ENCODE measurements around the gene STK39. TPM values are rescaled to one million over a fixed set of nuclear protein-coding genes. Genes with fewer than 3 reads are reported as not detected.
A peak's percentile ranks its signal among the peaks of the same experiment; 100 is the strongest.

STK39 gene
- total RNA-seq, 1 donor from 2014 or later: 18.5 TPM

- DNase-seq (no peak), ATAC-seq (ENCODE audit: low read depth) (no peak)
- intact Hi-C loops (cut with micrococcal nuclease): no loop called here
- POLR2A ChIA-PET: interaction anchor here (1.3 kb wide), 1 partner anchor 72 kb away, joined by 3 read pairs; the partner anchor contains the start of gene STK39
- Mint-ChIP-seq H3K4me1 (peaks cover 34% of the 10 kb centered on the region), H3K27me3 (no peaks in the 10 kb centered on the region), H3K27ac (no peak overlapping the region), H3K9me3 (no peaks in the 10 kb centered on the region), H3K36me3 (ENCODE audit: low read depth) (peaks cover 7% of the 10 kb centered on the region), H3K4me3 (no peak overlapping the region)
- CTCF ChIA-PET: interaction anchor here (1.1 to 1.2 kb wide), 2 partner anchors 17 to 71 kb away, joined by 3 read pairs; no protein-coding TSS in a partner anchor
- TF ChIP-seq CTCF (IDR thresholded peaks at IDR 0.05): no peak
Observed at GRCh38 chr2:168175469-168175868, 71.9 kb downstream of the STK39 start.

GRCh38 chr2:168174756-168175155 is 72.6 kb downstream of the STK39 start:
- H3K27me3 Mint-ChIP-seq: no peaks in the 10 kb centered on the region
- ChIA-PET POLR2A (no interaction called here), CTCF (interaction anchor here (1.1 to 1.2 kb wide), 2 partner anchors 17 to 71 kb away, joined by 3 read pairs; no protein-coding TSS in a partner anchor)
- ATAC-seq (ENCODE audit: low read depth): peak; percentile 75
- peak overlapping the region; percentile 66 for H3K4me3 Mint-ChIP-seq
- H3K36me3 Mint-ChIP-seq (ENCODE audit: low read depth): peaks cover 4% of the 10 kb centered on the region
- intact Hi-C loops (cut with micrococcal nuclease): no loop called here
- H3K4me1 Mint-ChIP-seq: peaks cover 34% of the 10 kb centered on the region
- no peak for TF ChIP-seq CTCF (IDR thresholded peaks at IDR 0.05)
- DNase-seq: no peak
- H3K27ac Mint-ChIP-seq: peak overlapping the region; percentile 78
- H3K9me3 Mint-ChIP-seq: no peaks in the 10 kb centered on the region

- Mint-ChIP-seq H3K27me3 (no peaks in the 10 kb centered on the region), H3K9me3 (no peaks in the 10 kb centered on the region)
Observed at GRCh38 chr2:168172071-168172470, 75.3 kb downstream of the STK39 start.

GRCh38 chr2:168171059-168171762 is 76.2 kb downstream of the STK39 start:
- intact Hi-C loops (cut with micrococcal nuclease): no loop called here
- Mint-ChIP-seq H3K9me3 (no peaks in the 10 kb centered on the region), H3K4me1 (peaks cover 35% of the 10 kb centered on the region), H3K4me3 (no peak overlapping the region), H3K27me3 (no peaks in the 10 kb centered on the region), H3K27ac (no peak overlapping the region), H3K36me3 (ENCODE audit: low read depth) (peaks cover 12% of the 10 kb centered on the region)
- CTCF ChIA-PET: no interaction called here
- TF ChIP-seq CTCF (IDR thresholded peaks at IDR 0.05): no peak
- POLR2A ChIA-PET: interaction anchor here (0.7 to 0.9 kb wide), 2 partner anchors 13 to 99 kb away, joined by 4 to 11 read pairs; no protein-coding TSS in a partner anchor
- DNase-seq (no peak), ATAC-seq (ENCODE audit: low read depth) (no peak)

More at GRCh38 chr2:168172071-168172470, 75.3 kb downstream of the STK39 start:
- POLR2A ChIA-PET: interaction anchor here (0.9 kb wide), 1 partner anchor 12 kb away, joined by 11 read pairs; no protein-coding TSS in a partner anchor
- intact Hi-C loops (cut with micrococcal nuclease): no loop called here
- DNase-seq (no peak), ATAC-seq (ENCODE audit: low read depth) (no peak)
- H3K27ac Mint-ChIP-seq: no peak overlapping the region
- TF ChIP-seq CTCF (IDR thresholded peaks at IDR 0.05): no peak
- peaks cover 7% of the 10 kb centered on the region for H3K36me3 Mint-ChIP-seq (ENCODE audit: low read depth)
- CTCF ChIA-PET: no interaction called here
- no peak overlapping the region for H3K4me3 Mint-ChIP-seq
- peaks cover 35% of the 10 kb centered on the region for H3K4me1 Mint-ChIP-seq

- H3K4me3 Mint-ChIP-seq: no peak overlapping the region
- ATAC-seq (ENCODE audit: low read depth) (no peak), DNase-seq (no peak)
- no peaks in the 10 kb centered on the region for H3K9me3 Mint-ChIP-seq
- ChIA-PET POLR2A (no interaction called here), CTCF (no interaction called here)
- TF ChIP-seq CTCF (IDR thresholded peaks at IDR 0.05): no peak
- H3K4me1 Mint-ChIP-seq: peaks cover 32% of the 10 kb centered on the region
- H3K27ac Mint-ChIP-seq: no peak overlapping the region
- H3K36me3 Mint-ChIP-seq (ENCODE audit: low read depth): peaks cover 12% of the 10 kb centered on the region
- H3K27me3 Mint-ChIP-seq: no peaks in the 10 kb centered on the region
- intact Hi-C loops (cut with micrococcal nuclease): no loop called here
Observed at GRCh38 chr2:168169097-168169745, 78.2 kb downstream of the STK39 start.

Measured in activated B cell treated with CpG ODN at 0.5 μM for 24 hours (primary cell).